Panc1 (cell line): ENCODE results near the gene CPM. TPM values are rescaled to one million over a fixed set of nuclear protein-coding genes. Genes with fewer than 3 reads are reported as not detected.

ENCODE experiments used
- ATAC-seq: fragments of 200-7000 bp; cut with Tn5 transposase; 2 replicates; pipeline ENCODE4 v1.9.1; 2020; ENCODE audit warnings: mild to moderate bottlenecking, moderate library complexity
- BruUV-seq: library from RNA; stranded (reverse); fragments of 400-500 nt; replicated peaks from 2 replicates; lab custom pipeline; 2021; lab: Mats Ljungman, UMichigan
- CTCF ChIA-PET: fragments of 300-600 bp; sonication (Branson Sonifier 250); formaldehyde crosslinking; loops from one replicate; lab custom pipeline; 2022; ENCODE audit warnings: antibody characterized with exemption; lab: Charles Lee
- POLR2A ChIA-PET: fragments of 300-600 bp; sonication (Branson Sonifier 250); formaldehyde crosslinking; loops from one replicate; lab custom pipeline; 2022; ENCODE audit warnings: antibody characterized with exemption; lab: Charles Lee
- DNase-seq: peaks from one replicate; pipeline ENCODE4 v3.0.0-alpha.2; 2010; ENCODE audit warnings: low read depth, low spot score
- H3K27ac ChIP-seq: 2 replicates; pipeline ENCODE4 v1.5.1; 2011; ENCODE audit warnings: mild to moderate bottlenecking, low read length, inconsistent platforms
- H3K27me3 ChIP-seq: fragments of 200-500 bp; sonication (Bioruptor generic); 2 replicates; pipeline ENCODE4 v1.6.0; 2014; ENCODE audit warnings: low read length, inconsistent platforms; ENCODE audit not compliant: control insufficient read depth, insufficient read depth
- H3K36me3 ChIP-seq: fragments of 200-500 bp; sonication (Bioruptor generic); 2 replicates; pipeline ENCODE4 v1.5.1; 2014; ENCODE audit warnings: inconsistent platforms, mild to moderate bottlenecking, low read length, moderate library complexity; ENCODE audit not compliant: control insufficient read depth, insufficient read depth
- H3K4me1 ChIP-seq: 2 replicates; pipeline ENCODE4 v1.5.1; 2011; ENCODE audit warnings: inconsistent platforms, mild to moderate bottlenecking, low read length, moderate library complexity; ENCODE audit not compliant: control insufficient read depth, insufficient read depth
- H3K4me3 ChIP-seq, 2 experiments: 2 replicates each; pipeline ENCODE4 v1.5.1; 2011 to 2012; ENCODE audit warnings: low read depth in 2 of 2, low read length in 2 of 2, mild to moderate bottlenecking in 2 of 2, inconsistent platforms in 1 of 2, moderate library complexity in 1 of 2
- H3K9me3 ChIP-seq: fragments of 200-500 bp; sonication (Bioruptor generic); 2 replicates; pipeline ENCODE4 v1.5.1; 2014; ENCODE audit warnings: low read depth, mild to moderate bottlenecking, inconsistent platforms, low read length, moderate library complexity; ENCODE audit not compliant: control insufficient read depth, insufficient read depth
- POLR2AphosphoS5 ChIP-seq: IDR thresholded peaks from 2 replicates; pipeline ENCODE4 v1.6.1; 2012; ENCODE audit warnings: mild to moderate bottlenecking, low read depth, low read length, moderate library complexity
- SIN3A ChIP-seq: IDR thresholded peaks from 2 replicates; pipeline ENCODE4 v1.6.1; 2012; ENCODE audit warnings: low read depth, mild to moderate bottlenecking, low read length, moderate library complexity, borderline replicate concordance; ENCODE audit not compliant: insufficient read depth
- TCF7L2 ChIP-seq: IDR thresholded peaks from 2 replicates; pipeline ENCODE4 v1.6.1; 2011; ENCODE audit warnings: mild to moderate bottlenecking, low read depth, low read length, inconsistent platforms
- in situ Hi-C: cut with HindIII; loops from 2 replicates; pipeline ENCODE4 v1.10.0; 2016; ENCODE audit warnings: low sequenced_read_pairs, low pct_unique_long_range_greater_than_20kb
- intact Hi-C: fragments of 100-400 bp; cut with micrococcal nuclease; formaldehyde crosslinking; loops from one replicate; pipeline ENCODE4 v1.10.0; 2022; ENCODE audit not compliant: unreplicated experiment
- total RNA-seq: library from RNA; stranded (reverse); gene quantifications from one replicate; pipeline ENCODE4 v1.2.1, GENCODE V29; 2021; ENCODE audit not compliant: unreplicated experiment
- TF ChIP-seq, protein P1 (sequence below), 2 experiments: IDR thresholded peaks; 2 replicates each; pipeline ENCODE4 v1.6.1; 2011 to 2012; ENCODE audit warnings: low read depth in 2 of 2, control low read depth in 1 of 2, low read length in 1 of 2, mild to moderate bottlenecking in 1 of 2, moderate library complexity in 1 of 2; ENCODE audit not compliant: insufficient read depth in 1 of 2
- TF ChIP-seq, protein P2 (sequence below): fragments of 450-650 bp; IDR thresholded peaks from 2 replicates; pipeline ENCODE4 v1.5.1; 2017; ENCODE audit warnings: mild to moderate bottlenecking

CPM gene
- total RNA-seq, 1 experiment from 2014 or later, result 11.2 TPM

DNA sequence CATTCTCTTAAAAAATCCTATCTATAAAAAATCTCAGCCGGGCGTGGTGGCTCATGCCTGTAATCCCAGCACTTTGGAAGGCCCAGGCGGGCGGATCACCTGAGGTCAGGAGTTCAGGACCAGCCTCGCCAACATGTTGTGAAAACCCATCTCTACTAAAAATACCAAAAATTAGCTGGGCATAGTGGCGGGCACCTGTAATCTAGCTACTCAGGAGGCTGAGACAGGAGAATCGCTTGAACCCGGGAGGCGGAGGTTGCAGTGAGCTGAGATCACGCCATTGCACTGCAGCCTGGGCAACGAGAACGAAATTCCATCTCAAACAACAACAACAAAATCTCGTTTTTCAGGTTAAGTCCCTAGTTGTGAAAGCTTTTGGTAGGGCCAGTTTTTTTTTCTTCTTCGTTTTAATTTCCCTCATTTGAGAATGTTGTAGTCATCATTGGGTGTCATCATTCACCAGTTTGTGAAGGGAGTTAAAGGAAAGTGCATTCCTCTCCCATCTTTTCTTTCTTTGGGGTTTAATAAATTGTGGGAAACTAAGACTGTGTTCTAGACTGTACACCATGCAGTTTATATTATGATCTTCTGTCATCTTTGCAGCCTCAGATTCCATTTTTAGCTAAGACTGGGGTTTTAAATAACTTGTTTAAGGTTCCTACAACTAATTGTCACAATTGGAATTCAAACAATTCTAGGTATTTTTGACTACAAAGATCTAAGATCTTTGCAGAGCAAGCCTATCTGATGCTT is 101.0 kb downstream of the CPM start:
- ChIA-PET CTCF (no interaction called here), POLR2A (no interaction called here)
- Histone ChIP-seq H3K4me3 (no peak overlapping the region), H3K9me3 (no peaks in the 10 kb centered on the region), H3K4me1 (no peaks in the 10 kb centered on the region), H3K36me3 (peaks cover 39% of the 10 kb centered on the region), H3K27ac (no peak overlapping the region), H3K27me3 (no peaks in the 10 kb centered on the region)
- ATAC-seq (no peak), DNase-seq (no peak)
- no TSS peak for BruUV-seq
- TF ChIP-seq, protein P1, sequence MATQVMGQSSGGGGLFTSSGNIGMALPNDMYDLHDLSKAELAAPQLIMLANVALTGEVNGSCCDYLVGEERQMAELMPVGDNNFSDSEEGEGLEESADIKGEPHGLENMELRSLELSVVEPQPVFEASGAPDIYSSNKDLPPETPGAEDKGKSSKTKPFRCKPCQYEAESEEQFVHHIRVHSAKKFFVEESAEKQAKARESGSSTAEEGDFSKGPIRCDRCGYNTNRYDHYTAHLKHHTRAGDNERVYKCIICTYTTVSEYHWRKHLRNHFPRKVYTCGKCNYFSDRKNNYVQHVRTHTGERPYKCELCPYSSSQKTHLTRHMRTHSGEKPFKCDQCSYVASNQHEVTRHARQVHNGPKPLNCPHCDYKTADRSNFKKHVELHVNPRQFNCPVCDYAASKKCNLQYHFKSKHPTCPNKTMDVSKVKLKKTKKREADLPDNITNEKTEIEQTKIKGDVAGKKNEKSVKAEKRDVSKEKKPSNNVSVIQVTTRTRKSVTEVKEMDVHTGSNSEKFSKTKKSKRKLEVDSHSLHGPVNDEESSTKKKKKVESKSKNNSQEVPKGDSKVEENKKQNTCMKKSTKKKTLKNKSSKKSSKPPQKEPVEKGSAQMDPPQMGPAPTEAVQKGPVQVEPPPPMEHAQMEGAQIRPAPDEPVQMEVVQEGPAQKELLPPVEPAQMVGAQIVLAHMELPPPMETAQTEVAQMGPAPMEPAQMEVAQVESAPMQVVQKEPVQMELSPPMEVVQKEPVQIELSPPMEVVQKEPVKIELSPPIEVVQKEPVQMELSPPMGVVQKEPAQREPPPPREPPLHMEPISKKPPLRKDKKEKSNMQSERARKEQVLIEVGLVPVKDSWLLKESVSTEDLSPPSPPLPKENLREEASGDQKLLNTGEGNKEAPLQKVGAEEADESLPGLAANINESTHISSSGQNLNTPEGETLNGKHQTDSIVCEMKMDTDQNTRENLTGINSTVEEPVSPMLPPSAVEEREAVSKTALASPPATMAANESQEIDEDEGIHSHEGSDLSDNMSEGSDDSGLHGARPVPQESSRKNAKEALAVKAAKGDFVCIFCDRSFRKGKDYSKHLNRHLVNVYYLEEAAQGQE (IDR thresholded peaks at IDR 0.05; ENCODE audit: insufficient read depth in 1 of 2, low read depth in 2 of 2, low read length in 1 of 2), result no peak
- TF ChIP-seq, protein P2, sequence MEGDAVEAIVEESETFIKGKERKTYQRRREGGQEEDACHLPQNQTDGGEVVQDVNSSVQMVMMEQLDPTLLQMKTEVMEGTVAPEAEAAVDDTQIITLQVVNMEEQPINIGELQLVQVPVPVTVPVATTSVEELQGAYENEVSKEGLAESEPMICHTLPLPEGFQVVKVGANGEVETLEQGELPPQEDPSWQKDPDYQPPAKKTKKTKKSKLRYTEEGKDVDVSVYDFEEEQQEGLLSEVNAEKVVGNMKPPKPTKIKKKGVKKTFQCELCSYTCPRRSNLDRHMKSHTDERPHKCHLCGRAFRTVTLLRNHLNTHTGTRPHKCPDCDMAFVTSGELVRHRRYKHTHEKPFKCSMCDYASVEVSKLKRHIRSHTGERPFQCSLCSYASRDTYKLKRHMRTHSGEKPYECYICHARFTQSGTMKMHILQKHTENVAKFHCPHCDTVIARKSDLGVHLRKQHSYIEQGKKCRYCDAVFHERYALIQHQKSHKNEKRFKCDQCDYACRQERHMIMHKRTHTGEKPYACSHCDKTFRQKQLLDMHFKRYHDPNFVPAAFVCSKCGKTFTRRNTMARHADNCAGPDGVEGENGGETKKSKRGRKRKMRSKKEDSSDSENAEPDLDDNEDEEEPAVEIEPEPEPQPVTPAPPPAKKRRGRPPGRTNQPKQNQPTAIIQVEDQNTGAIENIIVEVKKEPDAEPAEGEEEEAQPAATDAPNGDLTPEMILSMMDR, result no peak
- TF ChIP-seq POLR2AphosphoS5 (no peak), TCF7L2 (no peak), SIN3A (no peak)
- in situ Hi-C loops, result no loop called here
- intact Hi-C loops, result no loop called here

DNA sequence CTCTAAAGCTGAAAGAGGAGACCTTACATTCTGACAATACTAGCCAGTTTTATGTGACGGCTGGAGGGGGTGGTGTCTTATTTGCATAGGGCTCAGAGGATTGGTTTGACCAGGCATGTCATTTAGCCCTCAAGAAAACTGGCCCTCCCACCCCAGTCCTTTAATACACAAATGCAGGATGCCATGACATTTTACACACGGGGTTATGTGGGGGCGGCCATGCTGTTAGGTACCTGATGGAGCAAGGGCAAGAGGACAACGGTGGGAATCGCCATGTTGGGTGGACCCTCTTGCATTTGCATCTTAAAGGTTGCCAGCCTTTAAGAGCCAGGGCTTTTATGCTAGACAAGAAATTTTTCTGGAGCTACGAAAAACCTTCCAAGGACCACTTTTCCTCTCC is 101.7 kb downstream of the CPM start:
- TF ChIP-seq TCF7L2 (no peak), POLR2AphosphoS5 (no peak), SIN3A (no peak)
- TF ChIP-seq, protein P2, result no peak
- TF ChIP-seq, protein P1 (IDR thresholded peaks at IDR 0.05; ENCODE audit: insufficient read depth in 1 of 2, low read depth in 2 of 2, low read length in 1 of 2), result no peak
- ATAC-seq, result no peak
- peaks cover 35% of the 10 kb centered on the region for H3K36me3 ChIP-seq
- DNase-seq, result no peak
- no TSS peak for BruUV-seq
- no peaks in the 10 kb centered on the region for H3K27me3 ChIP-seq
- intact Hi-C loops (no loop called here), in situ Hi-C loops (no loop called here)
- H3K9me3 ChIP-seq, result no peaks in the 10 kb centered on the region
- no peak overlapping the region for H3K4me3 ChIP-seq
- H3K27ac ChIP-seq, result no peak overlapping the region
- no peaks in the 10 kb centered on the region for H3K4me1 ChIP-seq
- POLR2A ChIA-PET, result no interaction called here
- CTCF ChIA-PET, result no interaction called here
